ENCODE data around the gene COL27A1.

COL27A1 gene

GRCh38 chr9:114242837-114243236 lies 87.5 kb downstream of the COL27A1 start:
- no peak for FAIRE-seq
- TF ChIP-seq POU2F2 (IDR thresholded peaks at IDR 0.05; ENCODE audit: low read depth, low read length) (no peak), PAX5 (IDR thresholded peaks at IDR 0.05; ENCODE audit: insufficient read depth, low read length, severe bottlenecking) (no peak), POLR2A (IDR thresholded peaks at IDR 0.05; ENCODE audit: low read depth, low read length) (no peak), SPI1 (IDR thresholded peaks at IDR 0.05; ENCODE audit: low read depth, low read length) (no peak), POLR2AphosphoS5 (IDR thresholded peaks at IDR 0.05; ENCODE audit: low read depth, low read length) (no peak), TAF1 (IDR thresholded peaks at IDR 0.05; ENCODE audit: low read depth, low read length) (no peak)

GRCh38 chr9:114243240-114243639 lies 87.9 kb downstream of the COL27A1 start:
- TF ChIP-seq SPI1 (IDR thresholded peaks at IDR 0.05; ENCODE audit: low read depth, low read length) (no peak), POU2F2 (IDR thresholded peaks at IDR 0.05; ENCODE audit: low read depth, low read length) (no peak), PAX5 (IDR thresholded peaks at IDR 0.05; ENCODE audit: insufficient read depth, low read length, severe bottlenecking) (no peak), POLR2A (IDR thresholded peaks at IDR 0.05; ENCODE audit: low read depth, low read length) (no peak), TAF1 (IDR thresholded peaks at IDR 0.05; ENCODE audit: low read depth, low read length) (no peak), POLR2AphosphoS5 (IDR thresholded peaks at IDR 0.05; ENCODE audit: low read depth, low read length) (no peak)
- no peak for FAIRE-seq
- DNase-seq (ENCODE audit: insufficient read length, low spot score): no peak

More at GRCh38 chr9:114242837-114243236, 87.5 kb downstream of the COL27A1 start:
- no peak for DNase-seq (ENCODE audit: insufficient read length, low spot score)

DNA sequence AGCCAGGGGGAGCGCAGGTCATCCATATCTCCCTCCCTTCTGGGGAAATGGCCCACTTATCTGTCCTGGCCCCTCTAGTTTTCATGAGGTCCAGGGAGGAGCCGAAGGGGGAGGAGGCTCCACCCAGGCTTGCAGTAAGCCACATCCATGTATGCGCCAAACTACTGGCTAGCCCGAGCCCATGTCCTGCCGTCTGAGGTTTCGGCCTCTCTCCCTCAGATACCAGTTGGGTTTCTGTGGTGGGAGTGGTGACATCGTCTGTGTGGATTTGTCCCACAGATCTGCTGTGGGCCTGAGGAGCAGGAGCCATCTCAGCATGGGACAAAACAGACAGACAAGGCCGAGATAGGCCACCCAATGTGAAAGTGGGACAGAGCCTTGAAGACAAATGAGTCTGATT lies 89.2 kb downstream of the COL27A1 start:
- DNase-seq (ENCODE audit: insufficient read length, low spot score) (no peak), FAIRE-seq (no peak)
- TF ChIP-seq PAX5 (IDR thresholded peaks at IDR 0.05; ENCODE audit: insufficient read depth, low read length, severe bottlenecking): no peak
- TF ChIP-seq POLR2AphosphoS5 (IDR thresholded peaks at IDR 0.05; ENCODE audit: low read depth, low read length): no peak
- TF ChIP-seq SPI1 (IDR thresholded peaks at IDR 0.05; ENCODE audit: low read depth, low read length): no peak
- TF ChIP-seq POLR2A (IDR thresholded peaks at IDR 0.05; ENCODE audit: low read depth, low read length): no peak
- no peak for TF ChIP-seq POU2F2 (IDR thresholded peaks at IDR 0.05; ENCODE audit: low read depth, low read length)
- TF ChIP-seq TAF1 (IDR thresholded peaks at IDR 0.05; ENCODE audit: low read depth, low read length): no peak

DNA sequence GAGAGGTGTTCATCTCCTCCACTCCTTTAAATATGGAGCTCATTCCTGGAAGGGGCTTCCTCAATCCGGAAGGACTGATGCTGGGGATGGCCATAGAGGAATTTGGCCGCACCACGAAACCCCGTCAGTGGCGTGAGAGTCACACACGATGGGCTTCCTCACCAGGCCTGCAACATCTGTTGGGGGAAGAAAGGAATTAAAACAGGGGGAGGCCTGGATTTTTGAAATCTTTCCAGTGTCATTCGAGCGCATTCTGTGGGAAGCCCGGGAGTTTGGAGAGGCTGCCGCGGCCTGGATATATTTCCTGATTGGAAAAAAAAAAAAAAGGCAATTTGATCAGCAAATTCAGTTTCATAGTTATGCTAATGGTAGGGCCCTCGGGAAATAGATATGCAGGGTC lies 91.2 kb downstream of the COL27A1 start:
- no peak for FAIRE-seq
- TF ChIP-seq TAF1 (IDR thresholded peaks at IDR 0.05; ENCODE audit: low read depth, low read length) (no peak), POU2F2 (IDR thresholded peaks at IDR 0.05; ENCODE audit: low read depth, low read length) (no peak)
- DNase-seq (ENCODE audit: insufficient read length, low spot score): no peak

- TF ChIP-seq SPI1 (IDR thresholded peaks at IDR 0.05; ENCODE audit: low read depth, low read length) (no peak), POLR2AphosphoS5 (IDR thresholded peaks at IDR 0.05; ENCODE audit: low read depth, low read length) (no peak), POLR2A (IDR thresholded peaks at IDR 0.05; ENCODE audit: low read depth, low read length) (no peak), PAX5 (IDR thresholded peaks at IDR 0.05; ENCODE audit: insufficient read depth, low read length, severe bottlenecking) (no peak), POU2F2 (IDR thresholded peaks at IDR 0.05; ENCODE audit: low read depth, low read length) (no peak), TAF1 (IDR thresholded peaks at IDR 0.05; ENCODE audit: low read depth, low read length) (no peak)
- DNase-seq (ENCODE audit: insufficient read length, low spot score) (no peak), FAIRE-seq (no peak)
Measured at GRCh38 chr9:114247077-114247476, 91.7 kb downstream of the COL27A1 start.

DNA sequence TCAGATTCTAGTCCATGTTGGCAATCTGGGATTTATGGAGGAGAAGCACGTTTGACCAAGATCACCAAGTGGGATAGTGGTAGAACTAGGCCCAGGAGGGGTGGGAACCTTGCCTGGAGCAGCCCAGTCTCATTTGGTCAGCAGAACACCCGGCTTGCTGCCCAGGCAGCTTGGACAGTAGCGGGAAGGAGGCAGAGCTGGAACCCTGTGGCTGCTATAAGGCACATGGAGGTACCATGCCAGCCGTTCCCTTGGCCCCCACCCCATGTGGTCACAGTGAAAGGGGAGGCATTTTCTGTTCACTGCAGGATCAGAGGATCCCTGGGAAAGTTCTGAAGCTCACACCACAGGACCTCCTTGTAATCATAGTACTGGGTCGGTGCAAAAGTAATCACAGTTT lies 92.2 kb downstream of the COL27A1 start:
- DNase-seq (ENCODE audit: insufficient read length, low spot score) (no peak), FAIRE-seq (no peak)
- TF ChIP-seq POU2F2 (IDR thresholded peaks at IDR 0.05; ENCODE audit: low read depth, low read length) (no peak), PAX5 (IDR thresholded peaks at IDR 0.05; ENCODE audit: insufficient read depth, low read length, severe bottlenecking) (no peak), TAF1 (IDR thresholded peaks at IDR 0.05; ENCODE audit: low read depth, low read length) (no peak), SPI1 (IDR thresholded peaks at IDR 0.05; ENCODE audit: low read depth, low read length) (no peak), POLR2A (IDR thresholded peaks at IDR 0.05; ENCODE audit: low read depth, low read length) (no peak), POLR2AphosphoS5 (IDR thresholded peaks at IDR 0.05; ENCODE audit: low read depth, low read length) (no peak)

DNA sequence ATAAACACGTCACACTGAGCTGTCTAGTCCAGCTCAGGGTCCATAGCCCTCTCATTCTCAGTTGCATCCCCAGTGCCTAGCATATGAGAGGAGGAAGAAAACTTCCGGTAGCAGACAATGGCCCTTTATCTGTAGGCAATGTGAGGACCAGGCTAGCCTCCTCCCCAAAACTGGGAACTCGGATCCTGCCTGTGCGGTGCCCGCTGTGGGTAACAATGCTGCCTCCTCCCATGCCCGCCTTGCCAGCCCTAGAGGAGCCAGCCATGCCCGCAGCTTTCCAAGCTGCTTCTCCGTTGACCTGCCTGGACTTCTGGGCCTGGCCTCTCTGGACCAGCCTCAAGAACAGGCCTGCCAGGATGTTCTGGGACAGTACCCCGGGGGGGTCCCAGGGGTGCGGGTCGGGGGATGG lies 93.0 kb downstream of the COL27A1 start:
- DNase-seq (ENCODE audit: insufficient read length, low spot score) (no peak), FAIRE-seq (no peak)

GRCh38 chr9:114249424-114250234 lies 94.3 kb downstream of the COL27A1 start:
- TF ChIP-seq POLR2A (IDR thresholded peaks at IDR 0.05; ENCODE audit: low read depth, low read length): no peak
- no peak for TF ChIP-seq POLR2AphosphoS5 (IDR thresholded peaks at IDR 0.05; ENCODE audit: low read depth, low read length)
- TF ChIP-seq TAF1 (IDR thresholded peaks at IDR 0.05; ENCODE audit: low read depth, low read length): no peak
- no peak for TF ChIP-seq SPI1 (IDR thresholded peaks at IDR 0.05; ENCODE audit: low read depth, low read length)
- no peak for TF ChIP-seq PAX5 (IDR thresholded peaks at IDR 0.05; ENCODE audit: insufficient read depth, low read length, severe bottlenecking)
- TF ChIP-seq POU2F2 (IDR thresholded peaks at IDR 0.05; ENCODE audit: low read depth, low read length): no peak
- FAIRE-seq (no peak), DNase-seq (ENCODE audit: insufficient read length, low spot score) (no peak)

More for the DNA sequence above, 93.0 kb downstream of the COL27A1 start:
- TF ChIP-seq PAX5 (IDR thresholded peaks at IDR 0.05; ENCODE audit: insufficient read depth, low read length, severe bottlenecking): no peak
- TF ChIP-seq SPI1 (IDR thresholded peaks at IDR 0.05; ENCODE audit: low read depth, low read length): no peak
- no peak for TF ChIP-seq POLR2A (IDR thresholded peaks at IDR 0.05; ENCODE audit: low read depth, low read length)
- TF ChIP-seq TAF1 (IDR thresholded peaks at IDR 0.05; ENCODE audit: low read depth, low read length): no peak
- no peak for TF ChIP-seq POU2F2 (IDR thresholded peaks at IDR 0.05; ENCODE audit: low read depth, low read length)
- no peak for TF ChIP-seq POLR2AphosphoS5 (IDR thresholded peaks at IDR 0.05; ENCODE audit: low read depth, low read length)

DNA sequence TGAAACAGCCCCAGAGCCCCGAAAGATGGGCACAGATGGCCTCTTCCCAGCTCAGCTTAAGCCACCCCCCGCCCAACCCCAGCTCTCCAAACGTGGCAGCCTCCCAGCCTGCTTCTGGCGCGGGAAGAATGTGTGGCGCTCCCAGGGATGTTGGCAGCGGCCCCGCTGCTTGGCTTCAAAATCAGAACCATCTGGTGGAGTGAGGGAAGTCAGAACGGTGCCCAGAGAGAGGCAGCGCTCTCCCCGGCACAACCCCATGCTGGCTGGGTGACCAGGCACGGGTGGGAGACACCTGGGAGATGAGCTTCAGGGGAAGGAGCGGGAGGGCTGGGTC lies 94.9 kb downstream of the COL27A1 start:
- FAIRE-seq: no peak
- DNase-seq (ENCODE audit: insufficient read length, low spot score): no peak
- no peak for TF ChIP-seq PAX5 (IDR thresholded peaks at IDR 0.05; ENCODE audit: insufficient read depth, low read length, severe bottlenecking)
- no peak for TF ChIP-seq TAF1 (IDR thresholded peaks at IDR 0.05; ENCODE audit: low read depth, low read length)
- TF ChIP-seq POLR2A (IDR thresholded peaks at IDR 0.05; ENCODE audit: low read depth, low read length): no peak
- TF ChIP-seq POLR2AphosphoS5 (IDR thresholded peaks at IDR 0.05; ENCODE audit: low read depth, low read length): no peak
- TF ChIP-seq POU2F2 (IDR thresholded peaks at IDR 0.05; ENCODE audit: low read depth, low read length): no peak
- TF ChIP-seq SPI1 (IDR thresholded peaks at IDR 0.05; ENCODE audit: low read depth, low read length): no peak

DNA sequence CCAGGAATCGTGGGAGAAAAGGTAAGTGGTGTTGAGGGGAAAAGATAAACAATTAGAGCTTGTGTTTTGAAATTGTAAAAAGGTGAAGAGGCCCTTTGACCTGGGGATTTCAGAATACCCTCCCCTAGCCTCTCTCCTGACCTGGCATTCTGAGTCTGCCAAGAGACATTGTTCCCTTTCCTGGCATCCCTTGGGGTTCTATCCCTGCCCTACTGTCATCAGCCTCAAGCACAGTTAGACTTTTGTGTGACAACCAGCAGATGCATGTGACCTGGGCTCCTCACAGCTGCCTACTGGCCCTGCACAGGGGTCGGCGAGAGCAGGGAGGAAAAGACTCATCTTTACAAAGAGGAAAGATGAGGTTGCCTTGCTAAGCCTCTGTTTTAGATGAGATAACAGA lies 95.3 kb downstream of the COL27A1 start:
- FAIRE-seq (no peak), DNase-seq (ENCODE audit: insufficient read length, low spot score) (no peak)
- TF ChIP-seq POLR2A (IDR thresholded peaks at IDR 0.05; ENCODE audit: low read depth, low read length) (no peak), POU2F2 (IDR thresholded peaks at IDR 0.05; ENCODE audit: low read depth, low read length) (no peak), POLR2AphosphoS5 (IDR thresholded peaks at IDR 0.05; ENCODE audit: low read depth, low read length) (no peak), SPI1 (IDR thresholded peaks at IDR 0.05; ENCODE audit: low read depth, low read length) (no peak), PAX5 (IDR thresholded peaks at IDR 0.05; ENCODE audit: insufficient read depth, low read length, severe bottlenecking) (no peak), TAF1 (IDR thresholded peaks at IDR 0.05; ENCODE audit: low read depth, low read length) (no peak)
